Inferior parietal cortex (tissue), 1 donor: ENCODE results near the gene CTSC.
"Not testable (repeated sequence)": the region's sequence is repeated elsewhere in the genome, so short reads cannot be mapped to it uniquely, and the experiment has no call there.

Source experiments
- DNase-seq: peaks from one replicate; pipeline ENCODE4 v3.0.0-alpha.2; 2016; ENCODE audit errors: extremely low spot score

Gene CTSC

GRCh38 chr11:88352139-88352538 lies 14.6 kb upstream of the CTSC start:
- no peak for DNase-seq

GRCh38 chr11:88348870-88349269 lies 11.3 kb upstream of the CTSC start:
- no peak for DNase-seq

GRCh38 chr11:88345949-88346348 lies 8.4 kb upstream of the CTSC start:
- no peak for DNase-seq

- no peak for DNase-seq
Observed at GRCh38 chr11:88345408-88345807, 7.9 kb upstream of the CTSC start.

- DNase-seq = no peak
Observed at GRCh38 chr11:88344869-88345268, 7.3 kb upstream of the CTSC start.

GRCh38 chr11:88341522-88342251 lies 4.2 kb upstream of the CTSC start:
- no peak for DNase-seq

GRCh38 chr11:88340366-88340935 lies 2.9 kb upstream of the CTSC start:
- no peak for DNase-seq

- DNase-seq = peak; percentile 25
Observed at GRCh38 chr11:88337987-88338668, 592 bp upstream of the CTSC start.

GRCh38 chr11:88335284-88335683 lies 2.3 kb downstream of the CTSC start:
- no peak for DNase-seq

- DNase-seq = no peak
Observed at GRCh38 chr11:88333862-88334261, 3.7 kb downstream of the CTSC start.

GRCh38 chr11:88332851-88333250 lies 4.7 kb downstream of the CTSC start:
- no peak for DNase-seq

GRCh38 chr11:88330826-88331428 lies 6.6 kb downstream of the CTSC start:
- no peak for DNase-seq

GRCh38 chr11:88329563-88330250 lies 7.8 kb downstream of the CTSC start:
- no peak for DNase-seq

GRCh38 chr11:88327462-88328143 lies 9.9 kb downstream of the CTSC start:
- no peak for DNase-seq

GRCh38 chr11:88327061-88327460 lies 10.5 kb downstream of the CTSC start:
- no peak for DNase-seq

- no peak for DNase-seq
Observed at GRCh38 chr11:88326099-88326498, 11.4 kb downstream of the CTSC start.

- DNase-seq = no peak
Observed at GRCh38 chr11:88324562-88325345, 12.8 kb downstream of the CTSC start.

GRCh38 chr11:88322881-88323280 lies 14.7 kb downstream of the CTSC start:
- not testable (repeated sequence) for DNase-seq

- not testable (repeated sequence) for DNase-seq
Observed at GRCh38 chr11:88321412-88321811, 16.1 kb downstream of the CTSC start.

GRCh38 chr11:88320149-88320559 lies 17.4 kb downstream of the CTSC start:
- no peak for DNase-seq

GRCh38 chr11:88318017-88318416 lies 19.5 kb downstream of the CTSC start:
- no peak for DNase-seq
